ENCODE results near the gene PLPP7.

PLPP7 gene

DNA sequence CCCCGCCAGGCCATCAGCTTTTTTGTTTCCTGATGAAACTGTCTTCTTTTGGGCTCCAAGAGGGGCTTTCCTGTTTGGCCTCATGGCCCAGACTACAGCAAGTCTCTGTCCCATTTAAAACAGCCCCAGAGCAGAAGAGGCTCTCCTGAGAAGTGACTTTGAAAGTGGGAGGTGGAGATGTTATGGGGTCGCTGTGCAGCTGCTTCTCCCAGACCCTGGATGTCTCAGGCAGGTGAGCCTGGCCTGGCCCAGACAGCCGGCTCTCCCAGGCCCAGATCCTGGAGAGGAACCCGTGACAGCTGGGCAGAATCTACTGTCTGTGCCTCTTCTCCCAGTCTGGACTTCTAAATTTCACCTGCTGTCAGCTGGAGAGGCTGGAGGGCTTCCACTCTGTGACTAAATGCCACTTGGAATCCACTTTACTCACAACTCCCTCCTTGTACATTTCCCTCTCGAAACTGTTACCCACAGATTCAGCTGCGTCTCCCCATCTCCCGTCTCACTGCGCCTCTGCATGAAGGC lies 33.8 kb upstream of the PLPP7 start:
- TF ChIP-seq, protein P1, sequence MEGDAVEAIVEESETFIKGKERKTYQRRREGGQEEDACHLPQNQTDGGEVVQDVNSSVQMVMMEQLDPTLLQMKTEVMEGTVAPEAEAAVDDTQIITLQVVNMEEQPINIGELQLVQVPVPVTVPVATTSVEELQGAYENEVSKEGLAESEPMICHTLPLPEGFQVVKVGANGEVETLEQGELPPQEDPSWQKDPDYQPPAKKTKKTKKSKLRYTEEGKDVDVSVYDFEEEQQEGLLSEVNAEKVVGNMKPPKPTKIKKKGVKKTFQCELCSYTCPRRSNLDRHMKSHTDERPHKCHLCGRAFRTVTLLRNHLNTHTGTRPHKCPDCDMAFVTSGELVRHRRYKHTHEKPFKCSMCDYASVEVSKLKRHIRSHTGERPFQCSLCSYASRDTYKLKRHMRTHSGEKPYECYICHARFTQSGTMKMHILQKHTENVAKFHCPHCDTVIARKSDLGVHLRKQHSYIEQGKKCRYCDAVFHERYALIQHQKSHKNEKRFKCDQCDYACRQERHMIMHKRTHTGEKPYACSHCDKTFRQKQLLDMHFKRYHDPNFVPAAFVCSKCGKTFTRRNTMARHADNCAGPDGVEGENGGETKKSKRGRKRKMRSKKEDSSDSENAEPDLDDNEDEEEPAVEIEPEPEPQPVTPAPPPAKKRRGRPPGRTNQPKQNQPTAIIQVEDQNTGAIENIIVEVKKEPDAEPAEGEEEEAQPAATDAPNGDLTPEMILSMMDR (IDR thresholded peaks at IDR 0.05; ENCODE audit: low read depth, low read length) = no peak
- H3K4me3 ChIP-seq (ENCODE audit: low read depth, low read length) = no peak overlapping the region

DNA sequence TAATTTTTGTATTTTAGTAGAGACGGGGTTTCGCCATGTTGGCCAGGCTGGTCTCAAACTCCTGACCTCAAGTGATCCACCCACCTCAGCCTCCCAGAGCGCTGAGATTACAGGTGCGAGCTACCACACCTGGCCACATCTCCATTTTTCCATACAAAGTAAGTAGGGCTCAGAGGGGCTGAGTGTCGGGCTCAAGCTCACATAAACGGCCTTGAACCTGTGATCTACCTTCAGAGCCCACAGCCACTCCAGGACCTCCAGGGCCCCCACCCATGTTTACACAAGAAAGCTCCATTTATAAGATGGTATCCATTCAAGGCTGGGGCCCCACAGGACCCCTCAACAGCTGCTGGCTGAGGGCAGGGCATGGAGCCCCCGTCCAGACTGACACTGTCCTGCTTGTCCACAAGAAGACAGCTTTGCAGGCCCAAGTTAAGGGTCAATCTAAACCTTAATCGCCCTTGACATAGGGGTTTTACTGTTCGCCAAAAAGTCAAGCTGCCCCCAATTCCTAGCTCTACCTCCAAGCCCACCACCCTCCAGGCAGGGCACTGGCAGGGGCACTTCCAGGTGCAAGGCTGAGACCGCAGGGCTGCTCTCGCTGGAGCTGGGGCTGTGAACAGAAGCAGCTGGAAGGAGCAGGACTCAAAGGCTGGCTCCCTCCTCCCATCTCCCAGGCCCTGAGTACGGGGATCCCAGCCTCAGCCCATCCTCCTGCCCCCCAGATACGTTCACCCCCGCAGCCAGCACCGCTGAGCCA lies 32.1 kb upstream of the PLPP7 start:
- TF ChIP-seq, protein P1 (IDR thresholded peaks at IDR 0.05; ENCODE audit: low read depth, low read length) = no peak
- H3K4me3 ChIP-seq (ENCODE audit: low read depth, low read length) = no peak overlapping the region

- H3K4me3 ChIP-seq (ENCODE audit: low read depth, low read length) = no peak overlapping the region
- TF ChIP-seq, protein P1 (IDR thresholded peaks at IDR 0.05; ENCODE audit: low read depth, low read length) = no peak
Observed at GRCh38 chr9:131258186-131258585, 31.3 kb upstream of the PLPP7 start.

GRCh38 chr9:131258698-131259431 lies 30.7 kb upstream of the PLPP7 start:
- TF ChIP-seq, protein P1 (IDR thresholded peaks at IDR 0.05; ENCODE audit: low read depth, low read length) = no peak
- H3K4me3 ChIP-seq (ENCODE audit: low read depth, low read length) = no peak overlapping the region

DNA sequence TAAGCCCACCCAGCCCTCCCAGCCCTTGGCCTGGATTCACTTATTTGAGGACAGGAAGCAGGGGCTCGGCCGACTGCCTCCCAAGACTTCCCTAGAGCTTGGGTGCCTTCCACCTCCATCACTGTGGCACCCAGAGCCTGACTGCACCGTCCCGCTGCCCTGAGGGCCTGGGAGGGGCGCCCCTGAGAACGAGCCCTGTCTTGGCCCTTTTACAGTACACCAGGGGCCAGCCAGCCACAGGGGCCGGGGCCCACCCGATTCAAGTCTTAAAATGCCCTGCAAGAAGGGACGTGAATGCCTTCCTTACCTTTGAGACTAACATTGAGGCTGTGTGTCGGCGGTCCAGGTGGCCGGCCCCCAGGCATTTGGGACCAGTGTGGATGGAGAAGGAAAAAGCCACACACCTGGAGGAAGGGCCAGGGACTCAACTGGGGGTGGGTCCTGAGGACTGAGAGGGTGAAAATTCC lies 30.1 kb upstream of the PLPP7 start:
- H3K4me3 ChIP-seq (ENCODE audit: low read depth, low read length) = no peak overlapping the region
- TF ChIP-seq, protein P1 (IDR thresholded peaks at IDR 0.05; ENCODE audit: low read depth, low read length) = no peak

GRCh38 chr9:131259916-131260597 lies 29.5 kb upstream of the PLPP7 start:
- TF ChIP-seq, protein P1 (IDR thresholded peaks at IDR 0.05; ENCODE audit: low read depth, low read length) = no peak

More at GRCh38 chr9:131259916-131260597, 29.5 kb upstream of the PLPP7 start:
- no peak overlapping the region for H3K4me3 ChIP-seq (ENCODE audit: low read depth, low read length)
